Spinal cord (tissue), 10 donors: ENCODE data around the gene HRH4. TPM values are rescaled to one million over a fixed set of nuclear protein-coding genes. Genes with fewer than 3 reads are reported as not detected.

Experiments used
- DNase-seq, 6 donors: peaks; one replicate each; pipeline versions ENCODE4 v3.0.0 to v3.0.0-alpha.2; 2013 to 2015; ENCODE audit warnings: low spot score in 6 of 6, low read depth in 4 of 6
- H3K27ac ChIP-seq: one replicate; pipeline ENCODE4 v1.5.1; 2013; ENCODE audit warnings: low read depth, low read length, control low read depth
- H3K27me3 ChIP-seq: one replicate; pipeline ENCODE4 v1.6.1; 2013; ENCODE audit warnings: low read length; ENCODE audit not compliant: control insufficient read depth, insufficient read depth
- H3K36me3 ChIP-seq: one replicate; pipeline ENCODE4 v1.6.1; 2013; ENCODE audit warnings: low read length; ENCODE audit not compliant: control insufficient read depth, insufficient read depth
- H3K4me1 ChIP-seq: one replicate; pipeline ENCODE4 v1.6.1; 2013; ENCODE audit warnings: low read length; ENCODE audit not compliant: control insufficient read depth, insufficient read depth
- H3K4me3 ChIP-seq: one replicate; pipeline ENCODE4 v1.5.1; 2013; ENCODE audit warnings: low read depth, low read length, control low read depth
- H3K9me3 ChIP-seq: one replicate; pipeline ENCODE4 v1.6.1; 2013; ENCODE audit warnings: low read length; ENCODE audit not compliant: control insufficient read depth, insufficient read depth
- WGBS: methylation state at CpG from one replicate; pipeline ENCODE4 v1.1.5; 2013; ENCODE audit warnings: missing lambda C conversion rate; ENCODE audit not compliant: insufficient coverage; 5-methylcytosine and 5-hydroxymethylcytosine counted together
- polyA plus RNA-seq, 2 donors: library from polyadenylated mRNA; unstranded; fragments of 120-200 nt; gene quantifications; one replicate each; pipeline ENCODE4 v1.2.1, GENCODE V29; 2013; ENCODE audit not compliant: insufficient read length in 2 of 2
- total RNA-seq, 2 donors: library from RNA; depleted of rRNA in 1 of 2; stranded (reverse); fragments of 120-200 nt in 1 of 2; fragments of >200 nt in 1 of 2; gene quantifications; one replicate each; pipeline versions ENCODE4 v1.2.3 to v1.2.4, GENCODE V29; 2013 to 2014
- donor health status: healthy.

Gene HRH4
- total and polyA plus RNA-seq, 4 donors = 0.06 to 0.29 (median 0.19) TPM

GRCh38 chr18:24499814-24500213, 39.4 kb downstream of the HRH4 start:
- no peak overlapping the region for H3K4me3 ChIP-seq
- no peaks in the 10 kb centered on the region for H3K9me3 ChIP-seq
- H3K27me3 ChIP-seq = no peaks in the 10 kb centered on the region
- H3K36me3 ChIP-seq = no peaks in the 10 kb centered on the region
- no peak for DNase-seq
- H3K27ac ChIP-seq = no peak overlapping the region
- H3K4me1 ChIP-seq = no peaks in the 10 kb centered on the region
- 86% methylated on average over 5 of the region's 5 CpGs for WGBS

GRCh38 chr18:24500217-24500616, 39.8 kb downstream of the HRH4 start:
- DNase-seq = no peak
- H3K4me3 ChIP-seq = no peak overlapping the region
- H3K4me1 ChIP-seq = no peaks in the 10 kb centered on the region
- no peaks in the 10 kb centered on the region for H3K36me3 ChIP-seq
- H3K27ac ChIP-seq = no peak overlapping the region
- no peaks in the 10 kb centered on the region for H3K27me3 ChIP-seq
- H3K9me3 ChIP-seq = no peaks in the 10 kb centered on the region
- 92% methylated on average over 2 of the region's 2 CpGs for WGBS

- WGBS = 79% methylated on average over 6 of the region's 6 CpGs
- H3K27ac ChIP-seq = no peak overlapping the region
These were observed 40.3 kb downstream of the HRH4 start for GRCh38 chr18:24500766-24501165.

GRCh38 chr18:24502667-24503523, 42.5 kb downstream of the HRH4 start:
- Histone ChIP-seq H3K27me3 (no peaks in the 10 kb centered on the region), H3K4me1 (no peaks in the 10 kb centered on the region), H3K4me3 (no peak overlapping the region), H3K36me3 (no peaks in the 10 kb centered on the region), H3K9me3 (no peaks in the 10 kb centered on the region), H3K27ac (no peak overlapping the region)
- WGBS = 23% methylated on average over 6 of the region's 7 CpGs
- DNase-seq = peak in 4 of 6 donors; percentile 12 to 90 (median 38)

More at GRCh38 chr18:24500766-24501165, 40.3 kb downstream of the HRH4 start:
- H3K4me1 ChIP-seq = no peaks in the 10 kb centered on the region
- H3K9me3 ChIP-seq = no peaks in the 10 kb centered on the region
- no peaks in the 10 kb centered on the region for H3K27me3 ChIP-seq
- H3K4me3 ChIP-seq = no peak overlapping the region
- no peak for DNase-seq
- no peaks in the 10 kb centered on the region for H3K36me3 ChIP-seq

- WGBS = 73% methylated on average over 3 of the region's 4 CpGs
These were observed 44.0 kb downstream of the HRH4 start for GRCh38 chr18:24504401-24504800.

GRCh38 chr18:24506175-24506574, 45.7 kb downstream of the HRH4 start:
- WGBS = 100% methylated on average over 3 of the region's 6 CpGs
- no peak overlapping the region for H3K27ac ChIP-seq
- DNase-seq = no peak
- H3K36me3 ChIP-seq = no peaks in the 10 kb centered on the region
- H3K9me3 ChIP-seq = no peaks in the 10 kb centered on the region
- H3K4me3 ChIP-seq = no peak overlapping the region
- no peaks in the 10 kb centered on the region for H3K27me3 ChIP-seq
- H3K4me1 ChIP-seq = no peaks in the 10 kb centered on the region

More at GRCh38 chr18:24504401-24504800, 44.0 kb downstream of the HRH4 start:
- DNase-seq = no peak
- Histone ChIP-seq H3K9me3 (no peaks in the 10 kb centered on the region), H3K4me1 (no peaks in the 10 kb centered on the region), H3K4me3 (no peak overlapping the region), H3K36me3 (no peaks in the 10 kb centered on the region), H3K27ac (no peak overlapping the region), H3K27me3 (no peaks in the 10 kb centered on the region)

- no peak for DNase-seq
- H3K4me3 ChIP-seq = no peak overlapping the region
- WGBS = 86% methylated on average over 1 of the region's 1 CpG
These were observed 49.0 kb downstream of the HRH4 start for GRCh38 chr18:24509435-24509834.

GRCh38 chr18:24514439-24514838, 54.0 kb downstream of the HRH4 start:
- H3K4me1 ChIP-seq = no peaks in the 10 kb centered on the region
- no peaks in the 10 kb centered on the region for H3K36me3 ChIP-seq
- H3K9me3 ChIP-seq = no peaks in the 10 kb centered on the region
- H3K27me3 ChIP-seq = no peaks in the 10 kb centered on the region
- H3K27ac ChIP-seq = no peak overlapping the region
- no peak overlapping the region for H3K4me3 ChIP-seq
- no peak for DNase-seq
- whole genome bisulfite sequencing = no CpG with 5 or more reads among the region's 2 CpGs

More at GRCh38 chr18:24509435-24509834, 49.0 kb downstream of the HRH4 start:
- H3K4me1 ChIP-seq = no peaks in the 10 kb centered on the region
- no peaks in the 10 kb centered on the region for H3K36me3 ChIP-seq
- no peak overlapping the region for H3K27ac ChIP-seq
- H3K9me3 ChIP-seq = no peaks in the 10 kb centered on the region
- no peaks in the 10 kb centered on the region for H3K27me3 ChIP-seq

- Histone ChIP-seq H3K27me3 (no peaks in the 10 kb centered on the region), H3K4me1 (no peaks in the 10 kb centered on the region)
- WGBS = no CpG with 5 or more reads among the region's 2 CpGs
These were observed 55.3 kb downstream of the HRH4 start for GRCh38 chr18:24515721-24516120.

GRCh38 chr18:24516261-24516660, 55.8 kb downstream of the HRH4 start:
- H3K9me3 ChIP-seq = no peaks in the 10 kb centered on the region
- no peak overlapping the region for H3K4me3 ChIP-seq
- no peaks in the 10 kb centered on the region for H3K27me3 ChIP-seq
- no peaks in the 10 kb centered on the region for H3K36me3 ChIP-seq
- no peak for DNase-seq
- 100% methylated on average over 1 of the region's 3 CpGs for WGBS
- H3K4me1 ChIP-seq = no peaks in the 10 kb centered on the region
- no peak overlapping the region for H3K27ac ChIP-seq

More at GRCh38 chr18:24515721-24516120, 55.3 kb downstream of the HRH4 start:
- no peak for DNase-seq
- Histone ChIP-seq H3K9me3 (no peaks in the 10 kb centered on the region), H3K36me3 (no peaks in the 10 kb centered on the region), H3K4me3 (no peak overlapping the region), H3K27ac (no peak overlapping the region)
